HG02763 (cell line): ENCODE data around the gene SZRD1.
A peak's percentile ranks its signal among the peaks of the same experiment; 100 is the strongest.

Experiments
- ATAC-seq: cut with Tn5 transposase; IDR thresholded peaks from one replicate; pipeline ENCODE4 v1.9.1; 2021; ENCODE audit warnings: mild to moderate bottlenecking, moderate library complexity; ENCODE audit not compliant: unreplicated experiment

The SZRD1 gene

GRCh38 chr1:16436946-16437474 lies 70.0 kb downstream of the SZRD1 start, which contains the start of gene SPATA21:
Gene SPATA21, minus strand, starts transcription at chr1:16437424. Its CDS starts 6,053 bp downstream, at chr1:16431371.
- ATAC-seq, result no peak

DNA sequence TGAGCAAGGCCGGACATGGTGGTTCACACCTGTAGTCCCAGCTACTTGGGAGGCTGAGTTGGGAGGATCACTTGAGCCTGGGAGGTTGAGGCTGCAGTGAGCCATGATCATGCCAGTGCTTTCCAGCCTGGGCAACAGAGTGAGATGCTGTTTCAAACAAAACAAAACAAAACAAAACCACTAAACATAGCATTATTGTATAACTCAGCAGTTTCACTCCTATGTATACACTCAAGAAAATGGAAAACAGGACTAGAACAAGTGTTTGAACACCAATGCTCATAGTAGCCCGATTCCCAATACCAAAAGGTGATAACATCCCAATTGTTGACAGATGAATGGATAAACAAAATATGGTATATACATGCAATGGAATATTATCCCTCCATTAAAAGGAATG lies 71.5 kb downstream of the SZRD1 start:
- ATAC-seq, result no peak

DNA sequence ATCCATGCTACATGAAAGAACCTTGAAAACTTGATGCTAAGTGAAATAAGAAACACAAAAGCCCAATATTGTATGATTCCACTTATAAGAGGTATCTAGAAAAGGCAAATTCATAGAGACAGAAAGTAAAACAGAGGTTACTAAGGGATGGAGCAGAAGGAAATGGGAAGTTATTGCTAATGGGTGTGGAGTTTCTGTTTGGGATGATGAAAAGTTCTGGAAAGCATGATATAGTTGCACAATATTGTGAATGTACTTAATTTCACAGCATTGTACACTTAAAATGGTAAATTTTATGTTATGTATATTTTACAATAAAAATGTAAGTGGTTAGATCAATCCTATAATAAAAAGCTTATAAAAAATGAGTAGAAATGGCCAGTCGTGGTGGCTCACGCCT lies 71.9 kb downstream of the SZRD1 start:
- no peak for ATAC-seq

DNA sequence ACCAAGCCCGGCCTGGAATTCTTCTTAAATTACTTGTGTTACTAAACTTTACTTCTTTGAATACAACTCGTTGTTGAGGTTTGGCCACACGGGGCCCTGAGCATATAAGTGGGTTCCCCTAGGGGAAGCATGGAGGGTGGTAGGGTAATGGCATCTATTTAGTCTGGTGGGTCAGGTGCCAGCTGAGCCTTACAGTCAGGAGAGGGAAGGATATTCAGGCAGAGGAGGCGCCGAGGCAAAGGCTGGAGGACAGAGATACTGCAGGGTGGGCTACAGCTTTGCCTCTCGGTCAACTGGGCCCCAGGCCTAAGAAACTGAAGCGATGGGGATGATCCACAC lies 73.1 kb downstream of the SZRD1 start:
- ATAC-seq, result peak; percentile 7

DNA sequence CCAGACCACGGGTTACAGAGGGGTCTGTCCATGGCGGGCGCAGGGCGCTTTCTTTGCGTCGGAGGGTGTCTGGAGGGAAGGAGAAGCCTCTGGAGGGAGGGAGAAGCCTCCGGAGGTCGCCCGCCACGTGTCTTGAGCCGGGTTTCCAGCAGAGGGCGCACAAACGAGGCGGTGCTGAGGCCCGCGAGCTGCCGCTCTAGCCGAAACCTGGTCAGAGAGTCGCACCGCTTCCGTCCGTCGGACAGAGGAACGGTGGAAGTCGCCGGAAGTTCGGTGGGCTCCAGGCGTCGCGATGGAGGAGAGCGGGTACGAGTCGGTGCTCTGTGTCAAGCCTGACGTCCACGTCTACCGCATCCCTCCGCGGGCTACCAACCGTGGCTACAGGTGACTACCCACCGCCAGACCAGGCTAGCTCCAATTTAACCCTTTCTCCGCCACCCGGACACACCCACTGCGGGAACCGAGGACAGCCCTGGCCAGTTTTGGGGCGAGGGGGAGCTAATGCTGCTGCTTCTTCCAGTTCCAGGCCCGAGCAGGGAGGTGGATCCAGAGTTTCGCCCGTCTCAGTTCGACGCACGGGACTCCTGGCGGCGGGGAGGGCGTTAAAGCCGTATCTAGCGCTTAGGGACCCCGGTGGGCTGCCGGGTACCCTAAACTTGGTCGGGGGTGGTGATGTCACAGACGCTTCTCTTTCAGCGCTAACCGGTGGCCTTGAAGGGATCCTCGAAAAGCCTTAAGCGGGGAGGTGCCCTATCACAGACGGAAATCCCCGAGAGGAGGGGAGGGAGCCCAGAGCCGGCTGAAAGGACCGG lies 73.6 kb downstream of the SZRD1 start, which contains the start of gene NECAP2:
NECAP2 (plus strand) TSS at position 255 of the 812 bp plus-strand sequence; CDS start at position 293, 38 bp downstream.
- ATAC-seq, result peak; percentile 94

GRCh38 chr1:16441282-16441665 lies 74.2 kb downstream of the SZRD1 start:
- ATAC-seq, result no peak

DNA sequence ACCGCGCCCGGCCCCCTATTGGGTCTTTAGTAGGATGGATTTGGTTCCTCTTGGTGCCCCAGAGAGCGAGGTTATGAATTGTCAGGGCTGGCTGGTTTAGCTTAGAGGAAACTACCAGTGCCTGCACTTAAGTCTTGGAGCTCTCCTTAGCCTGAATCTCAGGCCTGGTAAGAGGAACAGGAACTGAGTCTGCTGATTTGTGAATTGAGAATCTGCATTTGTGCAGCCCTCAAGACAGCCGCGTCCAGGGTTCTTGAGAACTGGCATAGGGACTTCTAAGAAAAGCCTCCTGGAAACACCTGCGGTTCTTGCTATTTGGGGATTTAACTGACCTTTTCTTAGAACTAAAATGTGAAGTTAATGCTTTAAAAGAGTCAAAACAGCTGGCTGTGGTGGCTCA lies 75.2 kb downstream of the SZRD1 start:
- no peak for ATAC-seq

DNA sequence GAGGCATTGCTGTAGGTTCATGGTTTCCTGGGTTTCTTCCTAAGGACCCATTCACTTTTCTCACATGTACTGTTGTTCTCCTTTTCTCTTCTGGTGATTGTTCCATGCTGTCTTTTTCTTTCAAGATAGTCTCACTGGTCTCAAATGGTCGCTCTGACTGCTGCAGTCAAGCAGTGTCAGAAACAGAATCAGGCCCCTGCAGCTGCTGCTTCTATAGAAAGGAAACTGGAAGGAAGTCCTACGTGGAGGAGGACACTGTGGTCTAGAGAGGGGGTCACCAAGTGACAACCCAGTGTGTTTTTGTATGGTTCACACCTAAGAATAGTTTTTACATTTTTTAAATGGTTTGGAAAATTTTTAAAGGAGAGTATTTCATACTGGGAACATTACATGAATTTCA lies 75.9 kb downstream of the SZRD1 start:
- ATAC-seq, result no peak

DNA sequence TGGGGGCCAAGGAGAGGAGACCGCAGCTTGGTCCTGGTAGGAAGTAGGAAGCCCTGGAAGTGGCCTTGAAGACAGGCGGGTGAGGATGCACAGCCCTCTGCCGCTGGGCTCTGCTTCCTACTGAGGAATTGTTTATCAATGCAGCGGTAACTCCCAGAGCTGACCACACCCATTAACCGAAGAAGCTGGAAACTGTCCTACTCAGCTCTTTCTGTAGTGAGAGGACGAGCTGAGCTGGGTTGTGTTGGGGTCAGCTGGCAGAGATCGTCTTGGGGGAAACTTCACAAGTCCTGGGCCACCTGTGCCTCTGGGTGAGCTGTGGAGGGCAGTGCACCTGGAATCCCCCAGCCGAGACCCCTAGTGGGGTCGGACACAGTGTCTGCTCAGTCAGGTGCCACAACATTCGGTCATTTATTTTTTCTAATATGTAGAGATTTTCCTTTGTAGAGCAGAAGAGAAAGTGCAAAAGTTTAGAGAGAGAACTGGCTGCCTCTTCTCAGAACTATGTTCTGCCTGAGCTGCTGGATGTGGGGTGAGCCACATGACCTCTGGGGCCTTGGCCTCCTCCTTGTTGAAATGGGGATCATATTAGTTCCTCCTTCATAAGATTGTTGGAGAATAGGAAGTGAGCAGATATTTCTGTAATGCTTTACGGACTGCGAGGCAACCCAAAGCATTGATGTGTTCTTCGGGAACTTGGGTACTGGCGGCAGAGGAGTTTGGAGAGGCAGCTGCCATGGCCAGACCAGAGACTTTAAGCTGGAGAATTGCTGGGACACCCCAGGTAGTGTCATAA lies 77.1 kb downstream of the SZRD1 start:
- ATAC-seq, result no peak

GRCh38 chr1:16445052-16445451 lies 78.0 kb downstream of the SZRD1 start:
- no peak for ATAC-seq

DNA sequence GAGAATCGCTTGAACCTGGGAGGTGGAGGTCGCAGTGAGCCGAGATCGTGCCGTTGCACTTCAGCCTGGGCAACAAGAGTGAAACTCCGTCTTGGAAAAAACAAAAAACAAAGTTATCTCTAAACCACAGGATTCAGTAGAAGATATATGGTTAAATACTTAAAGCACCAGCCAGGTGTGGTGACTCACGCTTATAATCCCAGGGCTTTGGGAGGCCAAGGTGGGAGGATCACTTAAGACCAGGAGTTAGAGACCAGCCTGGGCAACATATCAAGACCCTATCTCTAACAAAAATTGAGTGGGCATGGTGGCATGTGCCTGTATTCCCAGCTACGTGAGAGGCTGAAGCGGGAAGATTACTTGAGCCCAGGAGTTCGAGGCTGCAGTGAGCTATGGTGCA lies 79.1 kb downstream of the SZRD1 start:
- ATAC-seq, result no peak

- ATAC-seq, result no peak
Observed at GRCh38 chr1:16447641-16448040, 80.6 kb downstream of the SZRD1 start.
